Stimulated activated CD4-positive, alpha-beta T cell treated with anti-CD3 and anti-CD28 coated beads, Interleukin-4, amount 100 ng/mL, for 48 hours (primary cell): ENCODE measurements around the gene PSMG1.
A peak's percentile ranks its signal among the peaks of the same experiment; 100 is the strongest.
"Not testable (repeated sequence)": the region's sequence is repeated elsewhere in the genome, so short reads cannot be mapped to it uniquely, and the experiment has no call there.

ENCODE experiments used
- DNase-seq, 2 donors: peaks; one replicate each; pipeline ENCODE4 v3.0.0-alpha.2; 2020; ENCODE audit warnings: low read depth in 2 of 2

Gene PSMG1

GRCh38 chr21:39183272-39184049 lies at the start of gene PSMG1:
TSS of gene PSMG1 (minus strand) at chr21:39183451. CDS start at chr21:39183385, 66 bp downstream.
- peak; percentile 94 to 95 for DNase-seq

DNA sequence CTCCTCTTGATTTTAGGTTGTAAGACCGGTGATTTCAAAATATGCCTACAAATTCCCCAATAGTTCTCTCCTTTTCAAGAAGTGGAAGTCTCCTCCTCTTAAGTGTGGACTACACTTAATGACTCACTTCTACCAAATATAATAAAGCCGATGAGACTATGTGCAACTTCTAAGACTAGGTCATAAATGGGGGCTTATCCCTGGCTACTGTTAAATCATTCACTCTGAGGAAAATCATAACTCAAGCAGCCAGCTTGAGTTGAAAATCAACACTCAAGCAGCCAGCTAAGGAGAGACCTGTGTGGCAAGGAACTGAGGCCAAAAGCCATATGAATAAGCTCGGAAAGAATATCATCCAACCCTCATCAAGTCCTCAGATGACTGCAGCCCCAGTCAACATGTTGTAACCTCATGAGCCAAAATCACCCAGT lies 49.6 kb upstream of the PSMG1 start:
- no peak for DNase-seq

- DNase-seq: no peak
These were observed 41.7 kb upstream of the PSMG1 start for GRCh38 chr21:39224930-39225329.

DNA sequence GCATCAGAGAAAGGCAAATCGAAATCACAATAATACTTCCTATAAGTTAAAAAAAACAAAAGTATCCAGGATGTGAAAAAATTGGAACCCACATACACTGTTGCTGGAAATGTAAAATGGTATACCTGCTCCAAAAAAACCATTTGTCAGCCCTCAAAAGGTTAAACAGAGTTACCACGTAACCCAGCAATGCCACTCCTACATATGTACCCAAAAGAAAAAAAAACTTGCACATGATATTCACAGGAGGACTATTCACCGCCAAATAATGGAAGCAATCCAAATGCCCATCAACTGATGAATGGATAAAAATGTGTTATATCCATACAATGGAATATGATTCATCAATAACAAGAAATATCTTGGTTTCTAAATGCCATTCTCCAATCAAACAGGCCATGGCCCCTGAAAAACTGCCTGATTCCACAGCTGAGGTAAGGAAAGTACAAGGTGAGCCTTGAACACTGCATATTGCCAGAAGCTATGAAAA lies 38.8 kb upstream of the PSMG1 start:
- DNase-seq: no peak

- DNase-seq: no peak
These were observed 38.2 kb upstream of the PSMG1 start for GRCh38 chr21:39221282-39221996.

DNA sequence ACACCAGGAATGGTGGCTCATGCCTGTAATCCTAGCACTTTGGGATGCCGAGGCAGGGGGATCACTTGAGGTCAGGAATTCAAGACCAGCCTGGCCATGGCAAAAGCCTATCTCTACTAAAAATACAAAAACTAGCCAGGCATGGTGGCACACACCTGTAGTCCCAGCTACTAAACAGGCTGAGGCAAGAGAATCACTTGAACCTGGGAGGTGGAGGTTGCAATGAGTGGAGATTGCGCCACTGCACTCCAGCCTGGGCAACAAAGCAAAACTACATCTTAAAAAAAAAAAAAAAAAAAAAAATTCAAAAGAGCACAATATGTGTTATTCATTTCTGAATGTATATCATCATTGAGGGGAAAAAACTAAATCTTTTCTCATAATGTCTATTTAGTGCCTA lies 37.6 kb upstream of the PSMG1 start:
- DNase-seq: not testable (repeated sequence)

GRCh38 chr21:39220150-39220549 lies 36.9 kb upstream of the PSMG1 start:
- no peak for DNase-seq

GRCh38 chr21:39218082-39218409 lies 34.8 kb upstream of the PSMG1 start:
- DNase-seq: no peak

- no peak for DNase-seq
These were observed 34.3 kb upstream of the PSMG1 start for GRCh38 chr21:39217356-39218081.

DNA sequence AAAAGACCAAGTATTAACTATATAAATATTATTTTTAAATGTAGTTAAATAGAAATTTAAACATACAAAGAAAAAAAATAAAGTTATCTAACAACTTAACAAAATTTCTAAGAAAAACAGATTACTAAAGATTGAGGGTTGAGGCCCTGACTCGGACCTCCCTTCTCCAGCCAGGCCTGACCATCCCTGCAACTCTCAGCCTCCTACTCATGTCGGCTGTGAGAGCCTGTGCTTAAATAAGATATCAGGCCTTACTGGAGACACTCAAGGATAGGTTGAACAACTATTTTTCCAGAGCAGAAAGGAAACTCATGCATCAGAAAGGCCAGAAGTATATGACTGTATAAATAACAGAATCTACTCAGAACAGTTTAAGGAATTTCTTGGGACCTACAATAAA lies 33.0 kb upstream of the PSMG1 start:
- no peak for DNase-seq

GRCh38 chr21:39215078-39215477 lies 31.8 kb upstream of the PSMG1 start:
- DNase-seq: no peak

- DNase-seq: no peak
These were observed 26.1 kb upstream of the PSMG1 start for GRCh38 chr21:39209334-39209688.

GRCh38 chr21:39208624-39209333 lies 25.5 kb upstream of the PSMG1 start:
- DNase-seq: no peak

DNA sequence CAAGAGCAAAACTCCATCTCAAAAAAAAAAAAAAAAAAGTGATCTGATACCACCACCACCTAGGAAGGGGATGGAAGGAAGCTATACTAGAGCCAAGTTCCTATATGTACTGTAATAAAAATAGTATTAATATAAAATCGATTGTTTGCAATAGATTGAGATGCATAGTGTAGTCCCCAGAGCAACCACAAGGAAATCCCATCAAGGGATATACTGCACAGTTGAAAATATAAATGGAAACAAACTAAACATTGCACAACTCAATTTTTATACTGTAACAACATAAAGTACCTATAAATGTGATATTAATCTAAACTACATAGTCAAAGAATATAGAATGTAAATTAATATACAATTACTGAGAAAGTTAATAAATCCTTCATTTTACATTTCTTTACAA lies 20.9 kb upstream of the PSMG1 start:
- no peak for DNase-seq

- DNase-seq: no peak
These were observed 15.5 kb upstream of the PSMG1 start for GRCh38 chr21:39198800-39199199.

- no peak for DNase-seq
These were observed 14.4 kb upstream of the PSMG1 start for GRCh38 chr21:39197448-39198233.

DNA sequence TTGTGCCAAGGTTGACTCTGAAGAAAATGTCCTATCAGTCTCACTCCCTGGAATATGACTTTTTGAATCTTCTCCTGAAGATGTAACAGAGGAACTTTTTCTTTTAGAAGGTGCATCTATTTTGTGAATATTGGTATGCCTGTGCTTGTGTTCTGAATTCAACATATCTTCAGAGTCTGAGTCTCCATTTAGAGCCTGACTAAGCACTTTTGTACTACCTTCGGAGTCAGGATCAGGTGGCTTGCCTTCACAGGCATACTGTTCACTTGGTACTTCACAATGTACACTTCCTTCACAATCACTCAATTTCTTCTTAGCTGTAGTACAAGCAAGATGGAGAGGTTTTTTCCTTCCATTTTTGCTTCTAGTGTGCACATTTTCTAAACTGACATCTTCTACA lies 13.6 kb upstream of the PSMG1 start:
- no peak for DNase-seq

- no peak for DNase-seq
These were observed 13.1 kb upstream of the PSMG1 start for GRCh38 chr21:39196310-39196709.

GRCh38 chr21:39193380-39193779 lies 10.1 kb upstream of the PSMG1 start:
- DNase-seq: no peak

DNA sequence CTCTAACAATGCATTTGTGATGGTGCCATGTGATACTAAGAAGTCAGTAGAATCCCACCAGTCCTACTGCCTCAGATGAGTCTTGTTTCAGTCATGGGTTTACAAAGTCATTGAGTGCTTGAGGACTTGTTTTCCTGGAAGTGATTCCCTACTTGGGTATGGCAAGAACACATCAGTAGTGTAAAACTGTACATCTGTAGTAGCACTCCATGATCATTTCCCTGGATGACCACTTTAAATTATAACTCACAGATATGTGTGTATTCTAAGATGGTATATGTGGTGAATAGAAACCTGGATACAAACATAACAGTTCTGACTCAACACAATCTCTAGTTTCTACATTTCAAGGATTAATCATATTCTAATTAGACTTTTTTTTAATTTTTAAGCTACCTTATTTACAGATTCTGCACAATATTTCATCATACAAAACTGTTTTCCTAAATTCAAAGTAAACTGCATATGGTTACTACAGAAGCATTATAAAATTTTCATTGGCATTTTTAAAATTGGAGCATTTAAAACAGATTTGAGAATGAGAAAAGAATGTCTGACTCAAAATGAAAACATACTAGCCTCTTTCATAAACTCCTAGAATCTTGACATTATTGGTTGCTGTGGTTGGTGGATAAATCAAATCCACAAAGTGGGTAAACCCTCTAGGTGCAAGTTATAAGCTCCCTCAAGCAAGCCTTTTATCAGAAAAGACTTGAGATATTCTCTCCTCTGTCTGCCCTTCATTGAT lies 6.8 kb upstream of the PSMG1 start:
- no peak for DNase-seq
